ENCODE data around the gene SEPTIN8.

The SEPTIN8 gene

DNA sequence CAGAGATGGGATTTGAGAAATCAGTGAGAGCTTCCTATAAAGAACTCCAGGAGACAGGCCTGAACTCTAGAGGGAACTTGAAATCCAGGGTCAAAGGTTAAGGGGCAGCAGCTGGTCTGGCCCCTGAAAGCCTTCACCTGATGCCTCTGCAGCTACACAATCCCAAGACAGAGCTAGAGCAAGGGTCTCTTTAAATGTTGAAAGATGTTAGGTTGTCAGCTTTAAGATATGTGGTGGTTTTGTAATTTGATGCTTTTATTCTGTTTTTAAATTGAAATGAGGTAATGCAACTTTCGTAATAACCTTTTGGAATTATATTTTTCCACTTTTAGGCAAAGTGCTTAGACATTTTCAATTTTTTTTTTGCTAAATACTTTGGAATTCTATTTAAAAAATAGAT, 38.4 kb upstream of the SEPTIN8 start:
- no peak for TF ChIP-seq Cebpa-rat (IDR thresholded peaks at IDR 0.05)
- Histone ChIP-seq H3K4me2 (no peak overlapping the region), H3K4me1 (peaks cover 8 to 22% (median 16%) of the 10 kb centered on the region in 10 experiments; a peak in 19 of 20 replicates), H3K27ac (no peak overlapping the region), H3K27me3 (peaks cover 63 to 100% (median 88%) of the 10 kb centered on the region in 11 experiments), H4K20me1 (peaks cover 0 to 19% (median 0%) of the 10 kb centered on the region in 11 experiments; a peak in 6 of 22 replicates), H3K9me3 (replicated peaks in 1 of 11) (peaks cover 0 to 13% (median 11%) of the 10 kb centered on the region in 11 experiments; a peak in 18 of 22 replicates), H3K4me3 (no peak overlapping the region), H3K9ac (no peak overlapping the region), H3K36me3 (no peaks in the 10 kb centered on the region)

DNA sequence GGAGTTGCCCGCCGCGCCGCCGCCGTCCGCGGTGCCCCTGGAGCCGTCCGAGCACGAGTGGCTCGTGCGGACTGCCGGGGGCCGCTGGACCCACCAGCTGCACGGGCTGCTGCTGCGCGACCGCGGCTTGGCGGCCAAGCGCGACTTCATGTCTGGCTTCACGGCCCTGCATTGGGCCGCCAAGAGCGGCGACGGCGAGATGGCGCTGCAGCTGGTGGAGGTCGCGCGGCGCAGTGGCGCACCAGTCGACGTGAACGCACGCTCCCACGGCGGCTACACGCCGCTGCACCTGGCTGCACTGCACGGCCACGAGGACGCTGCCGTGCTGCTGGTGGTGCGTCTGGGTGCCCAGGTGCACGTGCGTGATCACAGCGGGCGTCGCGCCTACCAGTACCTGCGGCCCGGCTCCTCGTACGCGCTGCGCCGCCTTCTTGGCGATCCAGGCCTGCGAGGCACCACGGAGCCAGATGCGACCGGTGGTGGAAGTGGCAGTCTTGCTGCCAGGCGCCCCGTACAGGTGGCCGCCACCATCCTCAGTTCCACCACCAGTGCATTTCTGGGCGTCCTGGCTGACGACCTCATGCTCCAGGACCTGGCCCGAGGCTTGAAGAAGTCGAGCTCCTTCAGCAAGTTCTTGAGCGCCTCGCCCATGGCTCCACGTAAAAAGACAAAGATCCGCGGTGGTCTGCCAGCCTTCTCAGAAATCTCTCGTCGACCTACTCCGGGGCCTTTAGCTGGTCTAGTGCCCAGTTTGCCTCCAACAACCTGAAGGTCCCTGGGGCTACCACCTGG, 37.7 kb upstream of the SEPTIN8 start:
- H3K4me1 ChIP-seq: peaks cover 8 to 21% (median 15%) of the 10 kb centered on the region in 10 experiments; a peak in 19 of 20 replicates
- H3K4me3 ChIP-seq: 0 out of 20 replicates have a peak overlapping the region, but pooled peaks of 1 of the 10 experiments have one; percentile 62
- peaks cover 0 to 13% (median 11%) of the 10 kb centered on the region in 11 experiments; a peak in 18 of 22 replicates for H3K9me3 ChIP-seq (replicated peaks in 1 of 11)
- peaks cover 0 to 19% (median 0%) of the 10 kb centered on the region in 11 experiments; a peak in 6 of 22 replicates for H4K20me1 ChIP-seq
- H3K27ac ChIP-seq: no peak overlapping the region
- no peak for TF ChIP-seq Cebpa-rat (IDR thresholded peaks at IDR 0.05)
- H3K27me3 ChIP-seq: peaks cover 60 to 95% (median 80%) of the 10 kb centered on the region in 11 experiments
- no peaks in the 10 kb centered on the region for H3K36me3 ChIP-seq
- H3K4me2 ChIP-seq: no peak overlapping the region
- H3K9ac ChIP-seq: no peak overlapping the region

DNA sequence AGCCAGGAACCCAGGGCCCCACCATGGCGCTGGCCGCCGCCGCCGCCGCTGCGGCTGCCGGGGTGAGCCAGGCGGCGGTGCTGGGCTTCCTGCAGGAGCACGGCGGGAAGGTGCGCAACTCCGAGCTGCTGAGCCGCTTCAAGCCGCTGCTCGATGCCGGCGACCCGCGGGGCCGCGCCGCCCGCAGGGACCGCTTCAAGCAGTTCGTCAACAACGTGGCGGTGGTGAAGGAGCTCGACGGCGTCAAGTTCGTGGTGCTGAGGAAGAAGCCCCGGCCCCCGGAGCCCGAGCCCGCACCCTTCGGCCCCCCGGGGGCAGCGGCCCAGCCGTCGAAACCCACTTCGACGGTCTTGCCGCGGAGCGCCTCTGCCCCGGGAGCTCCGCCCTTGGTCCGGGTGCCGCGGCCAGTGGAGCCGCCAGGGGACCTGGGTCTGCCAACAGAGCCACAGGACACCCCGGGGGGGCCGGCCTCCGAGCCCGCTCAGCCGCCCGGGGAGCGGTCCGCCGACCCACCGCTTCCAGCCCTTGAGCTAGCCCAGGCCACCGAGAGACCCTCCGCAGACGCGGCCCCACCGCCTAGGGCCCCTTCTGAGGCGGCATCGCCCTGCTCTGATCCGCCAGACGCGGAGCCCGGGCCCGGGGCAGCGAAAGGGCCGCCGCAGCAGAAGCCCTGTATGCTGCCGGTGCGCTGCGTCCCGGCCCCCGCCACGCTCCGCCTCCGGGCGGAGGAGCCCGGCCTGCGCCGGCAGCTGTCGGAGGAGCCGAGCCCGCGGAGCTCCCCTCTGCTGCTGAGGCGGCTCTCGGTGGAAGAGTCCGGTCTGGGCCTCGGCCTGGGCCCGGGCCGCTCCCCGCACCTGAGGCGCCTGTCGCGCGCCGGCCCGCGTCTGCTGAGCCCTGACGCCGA, 36.8 kb upstream of the SEPTIN8 start:
- H3K4me2 ChIP-seq: peak overlapping the region; percentile 91 to 99 (median 95)
- no peaks in the 10 kb centered on the region for H3K36me3 ChIP-seq
- H3K27ac ChIP-seq: no peak overlapping the region
- peaks cover 0 to 13% (median 11%) of the 10 kb centered on the region in 11 experiments; a peak in 18 of 22 replicates for H3K9me3 ChIP-seq (replicated peaks in 1 of 11)
- H3K27me3 ChIP-seq: peaks cover 51 to 91% (median 77%) of the 10 kb centered on the region in 11 experiments
- TF ChIP-seq Cebpa-rat (IDR thresholded peaks at IDR 0.05): no peak
- peak overlapping the region; percentile 54 to 71 (median 60) for H3K4me3 ChIP-seq
- H3K4me1 ChIP-seq: peaks cover 8 to 18% (median 13%) of the 10 kb centered on the region in 10 experiments; a peak in 18 of 20 replicates
- peak overlapping the region in 10 of 11 experiments; percentile 1 to 74 (median 40); a peak in 16 of 22 replicates for H3K9ac ChIP-seq
- H4K20me1 ChIP-seq: peaks cover 0 to 19% (median 0%) of the 10 kb centered on the region in 11 experiments; a peak in 6 of 22 replicates

DNA sequence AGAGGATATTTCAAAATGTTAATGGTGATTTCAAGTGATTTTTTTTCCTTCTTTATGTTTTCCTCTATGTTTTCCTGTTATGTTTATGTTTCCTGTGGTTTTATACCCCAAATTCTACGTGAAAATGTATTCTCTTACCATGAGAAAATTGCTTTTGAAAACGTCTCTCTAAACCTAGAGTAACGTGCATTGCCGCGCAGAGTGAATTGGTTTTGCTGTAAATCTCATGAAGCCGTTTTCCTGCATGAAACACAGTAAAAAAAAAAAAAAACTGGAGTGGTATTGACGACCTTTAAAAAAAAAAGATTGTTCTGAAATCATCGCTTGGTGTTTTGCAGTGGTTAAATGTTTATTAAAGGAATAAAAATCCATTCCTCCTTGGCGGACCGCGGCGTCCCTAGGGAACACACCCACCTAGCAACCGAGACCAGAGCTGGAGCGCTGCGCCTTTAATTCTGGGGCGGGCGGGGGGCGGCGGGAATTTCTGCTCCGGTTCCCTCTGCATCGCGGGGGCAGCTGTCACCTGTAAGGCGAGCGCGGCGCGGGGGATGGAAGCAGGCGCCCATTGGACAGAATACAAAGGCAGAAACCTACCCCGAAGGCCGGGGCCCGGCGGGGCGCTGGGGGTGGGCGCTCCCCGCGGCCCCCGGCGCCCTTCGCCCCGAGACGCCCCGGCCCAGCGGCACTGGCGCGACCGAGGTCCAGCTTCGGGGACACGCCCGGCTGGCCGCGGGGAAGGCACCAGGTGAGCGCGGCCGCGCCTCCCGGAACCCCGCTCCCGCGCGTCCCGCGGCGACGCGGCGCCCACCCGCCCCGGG, 36.0 kb upstream of the SEPTIN8 start, which contains the start of gene SOWAHA:
Gene SOWAHA (plus strand): TSS at position 522 of the 818 bp plus-strand sequence. CDS start 320 bp downstream, outside the sequence.
- H4K20me1 ChIP-seq: peaks cover 0 to 19% (median 0%) of the 10 kb centered on the region in 11 experiments; a peak in 6 of 22 replicates
- peaks cover 0 to 13% (median 11%) of the 10 kb centered on the region in 11 experiments; a peak in 18 of 22 replicates for H3K9me3 ChIP-seq (replicated peaks in 1 of 11)
- H3K36me3 ChIP-seq: no peaks in the 10 kb centered on the region
- H3K4me1 ChIP-seq: peaks cover 8 to 18% (median 13%) of the 10 kb centered on the region in 10 experiments; a peak in 18 of 20 replicates
- peak within 1 kb of the TSS in 10 of 11 experiments; percentile 1 to 74 (median 40); a peak in 17 of 22 replicates for H3K9ac ChIP-seq
- H3K27ac ChIP-seq: no peak within 1 kb of the TSS
- H3K27me3 ChIP-seq: peaks cover 47 to 83% (median 73%) of the 10 kb centered on the region in 11 experiments
- TF ChIP-seq Cebpa-rat (IDR thresholded peaks at IDR 0.05): no peak
- H3K4me2 ChIP-seq: peak within 1 kb of the TSS; percentile 91 to 99 (median 95)
- H3K4me3 ChIP-seq: peak within 1 kb of the TSS; percentile 54 to 71 (median 60)

DNA sequence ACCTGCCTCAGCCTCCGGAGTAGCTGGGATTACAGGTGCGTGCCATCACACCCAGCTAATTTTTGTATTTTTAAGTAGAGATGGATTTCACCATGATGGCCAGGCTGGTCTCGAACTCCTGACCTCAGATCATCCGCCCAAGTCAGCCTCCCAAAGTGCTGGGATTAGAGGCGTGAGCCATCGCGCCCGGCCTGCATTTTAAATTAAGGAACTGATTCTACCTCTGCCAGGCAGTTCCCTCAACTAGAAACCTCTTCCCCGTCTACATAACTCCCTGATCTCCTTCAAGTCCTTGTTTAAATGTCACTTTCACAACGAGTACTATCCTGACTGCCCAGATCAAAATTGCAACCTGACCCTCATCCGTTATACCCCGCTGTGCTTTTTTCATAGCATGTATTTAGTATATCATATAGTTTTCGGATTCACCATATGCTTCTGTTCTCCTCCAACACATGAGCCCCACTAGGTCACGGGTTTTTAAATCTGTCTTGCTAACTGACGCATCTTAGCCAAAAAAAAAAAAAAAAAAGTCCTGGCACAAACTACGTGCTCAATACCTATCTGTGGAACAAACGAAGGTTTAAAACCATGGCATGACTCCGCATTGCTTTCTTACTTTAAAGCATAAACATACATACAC, 35.2 kb upstream of the SEPTIN8 start:
- Histone ChIP-seq H3K4me1 (peaks cover 13 to 24% (median 18%) of the 10 kb centered on the region in 10 experiments), H3K9ac (no peak overlapping the region), H3K27ac (no peak overlapping the region), H3K4me3 (no peak overlapping the region), H3K4me2 (peak overlapping the region in 1 of 11 experiments; percentile 96; a peak in 1 of 22 replicates), H3K36me3 (no peaks in the 10 kb centered on the region), H3K27me3 (peaks cover 47 to 75% (median 66%) of the 10 kb centered on the region in 11 experiments), H4K20me1 (peaks cover 0 to 19% (median 0%) of the 10 kb centered on the region in 11 experiments; a peak in 6 of 22 replicates), H3K9me3 (replicated peaks in 1 of 11) (peaks cover 0 to 13% (median 11%) of the 10 kb centered on the region in 11 experiments; a peak in 18 of 22 replicates)
- no peak for TF ChIP-seq Cebpa-rat (IDR thresholded peaks at IDR 0.05)

DNA sequence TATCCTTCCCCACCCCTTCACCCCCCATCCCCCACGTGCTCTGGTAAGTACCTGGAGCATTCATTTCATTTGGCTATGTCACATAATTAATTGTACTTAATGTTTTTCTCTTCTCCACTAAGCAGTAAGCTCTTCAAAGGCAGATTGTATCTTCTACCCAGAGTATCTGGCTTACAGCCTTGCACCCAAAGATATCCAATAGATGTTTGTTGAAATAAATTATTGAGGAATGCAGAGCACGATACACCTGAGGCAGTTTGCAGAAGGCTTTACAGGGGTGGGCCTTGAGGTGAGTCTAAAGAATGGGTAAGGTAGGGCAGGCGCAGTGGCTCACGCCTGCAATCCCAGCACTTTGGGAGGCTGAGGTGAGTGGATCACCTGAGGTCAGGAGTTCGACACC, 33.6 kb upstream of the SEPTIN8 start:
- peaks cover 47 to 68% (median 52%) of the 10 kb centered on the region in 11 experiments for H3K27me3 ChIP-seq
- no peak overlapping the region for H3K27ac ChIP-seq
- H3K4me1 ChIP-seq: peaks cover 22 to 31% (median 27%) of the 10 kb centered on the region in 10 experiments
- no peak overlapping the region for H3K9ac ChIP-seq
- H3K9me3 ChIP-seq (replicated peaks in 1 of 11): peaks cover 0 to 13% (median 11%) of the 10 kb centered on the region in 11 experiments; a peak in 18 of 22 replicates
- H3K36me3 ChIP-seq: no peaks in the 10 kb centered on the region
- H3K4me2 ChIP-seq: no peak overlapping the region
- TF ChIP-seq Cebpa-rat (IDR thresholded peaks at IDR 0.05): no peak
- H4K20me1 ChIP-seq: peaks cover 0 to 19% (median 0%) of the 10 kb centered on the region in 11 experiments; a peak in 6 of 22 replicates
- no peak overlapping the region for H3K4me3 ChIP-seq

DNA sequence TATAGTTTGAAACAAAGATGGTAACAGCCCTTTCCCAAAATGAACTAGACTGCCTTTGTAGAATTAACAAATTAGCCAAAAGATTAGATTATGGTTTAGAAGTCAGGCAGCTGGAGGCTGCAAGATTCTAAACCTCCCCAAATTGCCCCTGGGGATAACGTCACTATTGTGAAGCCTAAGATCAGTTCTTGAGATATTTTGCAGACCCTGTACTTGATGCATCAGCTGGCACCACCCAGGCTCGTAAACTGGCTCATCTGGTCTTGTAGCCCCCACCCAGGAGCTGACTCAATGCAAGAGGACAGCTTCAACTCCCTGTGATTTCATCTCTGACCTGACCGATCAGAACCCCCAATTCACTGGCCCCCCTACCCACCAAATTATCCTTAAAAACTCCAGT, 31.8 kb upstream of the SEPTIN8 start:
- no peak overlapping the region for H3K27ac ChIP-seq
- H3K4me2 ChIP-seq: no peak overlapping the region
- peaks cover 33 to 51% (median 35%) of the 10 kb centered on the region in 11 experiments for H3K27me3 ChIP-seq
- peaks cover 0 to 3% (median 2%) of the 10 kb centered on the region in 11 experiments; a peak in 18 of 22 replicates for H3K9me3 ChIP-seq (replicated peaks in 1 of 11)
- TF ChIP-seq Cebpa-rat (IDR thresholded peaks at IDR 0.05): no peak
- peaks cover 0 to 14% (median 0%) of the 10 kb centered on the region in 11 experiments; a peak in 6 of 22 replicates for H4K20me1 ChIP-seq
- no peak overlapping the region for H3K4me3 ChIP-seq
- H3K4me1 ChIP-seq: peaks cover 22 to 32% (median 28%) of the 10 kb centered on the region in 10 experiments
- H3K36me3 ChIP-seq: no peaks in the 10 kb centered on the region
- H3K9ac ChIP-seq: no peak overlapping the region
